ENCODE measurements around the gene GAB1. TPM values are rescaled to one million over a fixed set of nuclear protein-coding genes. Genes with fewer than 3 reads are reported as not detected.

Gene GAB1
- total RNA-seq, 1 donor: 20.6 TPM

- no peaks in the 10 kb centered on the region for H3K9me3 ChIP-seq (ENCODE audit: low read depth, low read length)
- no peak overlapping the region for H2AFZ ChIP-seq (ENCODE audit: low read length)
- H3K27me3 ChIP-seq (ENCODE audit: insufficient read depth, low read length): no peaks in the 10 kb centered on the region
- DNase-seq (ENCODE audit: insufficient read length, low spot score, missing footprints): no peak
- peaks cover 4% of the 10 kb centered on the region for H4K20me1 ChIP-seq (ENCODE audit: insufficient read depth, low read length)
- H3K4me2 ChIP-seq (ENCODE audit: insufficient read depth, low read length): no peak overlapping the region
- no peaks in the 10 kb centered on the region for H3K4me1 ChIP-seq (ENCODE audit: insufficient read depth, low read length)
- H3K79me2 ChIP-seq (ENCODE audit: insufficient read depth, low read length): peaks cover 20% of the 10 kb centered on the region
- no peaks in the 10 kb centered on the region for H3K36me3 ChIP-seq (ENCODE audit: insufficient read depth, low read length)
- H3K4me3 ChIP-seq (ENCODE audit: insufficient read depth, low read length): no peak overlapping the region
- TF ChIP-seq CTCF (IDR thresholded peaks at IDR 0.05; ENCODE audit: extremely low read depth, low read depth, low read length): no peak
- H3K27ac ChIP-seq (ENCODE audit: low read depth, low read length): no peak overlapping the region
Measured at GRCh38 chr4:143410015-143410414, 73.3 kb downstream of the GAB1 start.

GRCh38 chr4:143411527-143412419 is 75.1 kb downstream of the GAB1 start:
- TF ChIP-seq CTCF (IDR thresholded peaks at IDR 0.05; ENCODE audit: extremely low read depth, low read depth, low read length): no peak
- no peak overlapping the region for H3K27ac ChIP-seq (ENCODE audit: low read depth, low read length)
- H4K20me1 ChIP-seq (ENCODE audit: insufficient read depth, low read length): peaks cover 4% of the 10 kb centered on the region
- no peaks in the 10 kb centered on the region for H3K27me3 ChIP-seq (ENCODE audit: insufficient read depth, low read length)
- H2AFZ ChIP-seq (ENCODE audit: low read length): no peak overlapping the region
- H3K79me2 ChIP-seq (ENCODE audit: insufficient read depth, low read length): peaks cover 10% of the 10 kb centered on the region
- no peak overlapping the region for H3K4me3 ChIP-seq (ENCODE audit: insufficient read depth, low read length)
- H3K36me3 ChIP-seq (ENCODE audit: insufficient read depth, low read length): no peaks in the 10 kb centered on the region
- H3K4me2 ChIP-seq (ENCODE audit: insufficient read depth, low read length): no peak overlapping the region
- H3K4me1 ChIP-seq (ENCODE audit: insufficient read depth, low read length): no peaks in the 10 kb centered on the region
- DNase-seq (ENCODE audit: insufficient read length, low spot score, missing footprints): no peak
- H3K9me3 ChIP-seq (ENCODE audit: low read depth, low read length): no peaks in the 10 kb centered on the region

- no peak for DNase-seq (ENCODE audit: insufficient read length, low spot score, missing footprints)
- no peaks in the 10 kb centered on the region for H3K9me3 ChIP-seq (ENCODE audit: low read depth, low read length)
- no peaks in the 10 kb centered on the region for H3K4me1 ChIP-seq (ENCODE audit: insufficient read depth, low read length)
- H3K27ac ChIP-seq (ENCODE audit: low read depth, low read length): no peak overlapping the region
- H3K27me3 ChIP-seq (ENCODE audit: insufficient read depth, low read length): no peaks in the 10 kb centered on the region
- peaks cover 4% of the 10 kb centered on the region for H4K20me1 ChIP-seq (ENCODE audit: insufficient read depth, low read length)
- no peak for TF ChIP-seq CTCF (IDR thresholded peaks at IDR 0.05; ENCODE audit: extremely low read depth, low read depth, low read length)
- H3K4me2 ChIP-seq (ENCODE audit: insufficient read depth, low read length): no peak overlapping the region
- no peak overlapping the region for H3K4me3 ChIP-seq (ENCODE audit: insufficient read depth, low read length)
- no peak overlapping the region for H2AFZ ChIP-seq (ENCODE audit: low read length)
- peaks cover 10% of the 10 kb centered on the region for H3K79me2 ChIP-seq (ENCODE audit: insufficient read depth, low read length)
- H3K36me3 ChIP-seq (ENCODE audit: insufficient read depth, low read length): no peaks in the 10 kb centered on the region
Measured at GRCh38 chr4:143412420-143412758, 75.7 kb downstream of the GAB1 start.

- Histone ChIP-seq H3K27ac (ENCODE audit: low read depth, low read length) (no peak overlapping the region), H3K9me3 (ENCODE audit: low read depth, low read length) (no peaks in the 10 kb centered on the region), H2AFZ (ENCODE audit: low read length) (no peak overlapping the region), H3K4me1 (ENCODE audit: insufficient read depth, low read length) (no peaks in the 10 kb centered on the region), H3K27me3 (ENCODE audit: insufficient read depth, low read length) (no peaks in the 10 kb centered on the region), H3K79me2 (ENCODE audit: insufficient read depth, low read length) (no peaks in the 10 kb centered on the region), H3K36me3 (ENCODE audit: insufficient read depth, low read length) (no peaks in the 10 kb centered on the region), H3K4me2 (ENCODE audit: insufficient read depth, low read length) (no peak overlapping the region), H4K20me1 (ENCODE audit: insufficient read depth, low read length) (no peaks in the 10 kb centered on the region), H3K4me3 (ENCODE audit: insufficient read depth, low read length) (no peak overlapping the region)
- DNase-seq (ENCODE audit: insufficient read length, low spot score, missing footprints): no peak
- no peak for TF ChIP-seq CTCF (IDR thresholded peaks at IDR 0.05; ENCODE audit: extremely low read depth, low read depth, low read length)
Measured at GRCh38 chr4:143417679-143418403, 81.2 kb downstream of the GAB1 start.
